GM12878 (cell line): ENCODE measurements around the gene ZNF595. TPM values are rescaled to one million over a fixed set of nuclear protein-coding genes. Genes with fewer than 3 reads are reported as not detected.

Source experiments
- ATF2 ChIP-seq: IDR thresholded peaks from 2 replicates; pipeline ENCODE4 v1.6.1; 2012; ENCODE audit warnings: low read length, inconsistent platforms
- CBFB ChIP-seq: IDR thresholded peaks from 2 replicates; pipeline ENCODE4 v1.6.1; 2016; ENCODE audit warnings: antibody characterized with exemption, low read depth
- DPF2 ChIP-seq: fragments of 450-650 bp; IDR thresholded peaks from 2 replicates; pipeline ENCODE4 v1.6.1; 2017; ENCODE audit warnings: mild to moderate bottlenecking
- ESRRA ChIP-seq: IDR thresholded peaks from 2 replicates; pipeline ENCODE4 v1.6.1; 2012; ENCODE audit warnings: mild to moderate bottlenecking, low read length, improper control_type of control experiment
- EZH2 ChIP-seq: IDR thresholded peaks from 2 replicates; pipeline ENCODE4 v1.6.1; 2012; ENCODE audit warnings: low read depth, mild to moderate bottlenecking, control low read depth, inconsistent platforms, low read length, borderline replicate concordance; ENCODE audit not compliant: control insufficient read depth
- GATAD2B ChIP-seq: fragments of 450-650 bp; conservative IDR thresholded peaks from 2 replicates; pipeline ENCODE4 v1.6.1; 2017; ENCODE audit warnings: low read depth, mild to moderate bottlenecking, moderate library complexity
- HSF1 ChIP-seq: fragments of 150-350 bp; IDR thresholded peaks from 2 replicates; pipeline ENCODE4 v1.6.1; 2014; ENCODE audit warnings: mild to moderate bottlenecking, low read depth, low read length
- KDM1A ChIP-seq: fragments of 200-600 bp; sonication (generic); IDR thresholded peaks from 2 replicates; pipeline ENCODE4 v1.6.1; 2016; ENCODE audit warnings: borderline replicate concordance
- NFYB ChIP-seq: IDR thresholded peaks from 2 replicates; pipeline ENCODE4 v1.6.1; 2011; ENCODE audit warnings: low read depth, mild to moderate bottlenecking, low read length, improper control_type of control experiment, moderate library complexity; ENCODE audit not compliant: insufficient read depth
- NR2C2 ChIP-seq: IDR thresholded peaks from 2 replicates; pipeline ENCODE4 v1.6.1; 2011; ENCODE audit warnings: borderline replicate concordance, low read depth; ENCODE audit not compliant: control insufficient read depth, insufficient read length
- NR2F1 ChIP-seq: fragments of 450-650 bp; conservative IDR thresholded peaks from 2 replicates; pipeline ENCODE4 v1.6.1; 2017; ENCODE audit warnings: mild to moderate bottlenecking
- PAX8 ChIP-seq: fragments of 450-650 bp; IDR thresholded peaks from 2 replicates; pipeline ENCODE4 v1.6.1; 2017; ENCODE audit warnings: mild to moderate bottlenecking, moderate library complexity
- PML ChIP-seq: IDR thresholded peaks from 2 replicates; pipeline ENCODE4 v1.6.1; 2012; ENCODE audit warnings: low read length, inconsistent platforms
- POLR2AphosphoS2 ChIP-seq: IDR thresholded peaks from 2 replicates; pipeline ENCODE4 v1.6.1; 2011; ENCODE audit warnings: low read depth, mild to moderate bottlenecking, low read length, improper control_type of control experiment, moderate library complexity
- RAD21 ChIP-seq: IDR thresholded peaks from 2 replicates; pipeline ENCODE4 v1.6.1; 2011; ENCODE audit warnings: mild to moderate bottlenecking, low read depth, low read length, moderate library complexity; ENCODE audit not compliant: insufficient read depth
- SREBF2 ChIP-seq: IDR thresholded peaks from 2 replicates; pipeline ENCODE4 v1.6.1; 2012; ENCODE audit warnings: mild to moderate bottlenecking, low read length
- STAT1 ChIP-seq: fragments of 450-650 bp; conservative IDR thresholded peaks from 2 replicates; pipeline ENCODE4 v1.6.1; 2014; ENCODE audit warnings: antibody characterized with exemption, mild to moderate bottlenecking
- SUPT20H ChIP-seq: IDR thresholded peaks from 2 replicates; pipeline ENCODE4 v1.6.1; 2011; ENCODE audit warnings: low read depth, mild to moderate bottlenecking, low read length, moderate library complexity, borderline replicate concordance; ENCODE audit not compliant: control insufficient read depth
- TARDBP ChIP-seq: IDR thresholded peaks from 2 replicates; pipeline ENCODE4 v1.6.1; 2016; ENCODE audit warnings: borderline replicate concordance
- TBL1XR1 ChIP-seq: IDR thresholded peaks from 2 replicates; pipeline ENCODE4 v1.6.1; 2012; ENCODE audit warnings: low read depth, low read length, improper control_type of control experiment
- USF1 ChIP-seq: IDR thresholded peaks from 2 replicates; pipeline ENCODE4 v1.6.1; 2011; ENCODE audit warnings: borderline replicate concordance, low read depth, mild to moderate bottlenecking, moderate library complexity, mixed read lengths, low read length; ENCODE audit not compliant: insufficient read depth; ENCODE audit errors: extremely low read length
- ZBTB40 ChIP-seq: fragments of 450-650 bp; IDR thresholded peaks from 2 replicates; pipeline ENCODE4 v1.6.1; 2016; ENCODE audit warnings: mild to moderate bottlenecking, moderate library complexity, borderline replicate concordance
- polyA plus RNA-seq, 11 experiments: library from polyadenylated mRNA; depleted of rRNA in 4 of 11; unstranded in 6 of 11; stranded (reverse) in 5 of 11; fragments of >200 nt; fragmentation: Nextera tagmentation in 4 of 11; fragmentation: Illumina TruSeq in 1 of 11; extraction: Ambion mirVana in 4 of 11; extraction: Trizol in 1 of 11; gene quantifications; 1 replicate in 1 of 11; 2 replicates in 10 of 11; pipeline versions ENCODE4 v1.2.1 to v1.2.3, GENCODE V29; 2011 to 2016; ENCODE audit warnings: inconsistent platforms in 2 of 11, missing spikeins in 2 of 11, low read depth in 1 of 11
- total RNA-seq, 4 experiments: library from RNA; depleted of rRNA in 3 of 4; stranded (reverse); fragments of >200 nt in 3 of 4; fragmentation: Illumina TruSeq in 1 of 4; extraction: Trizol in 1 of 4; gene quantifications; 2 replicates each; pipeline versions ENCODE4 v1.2.1 to v1.2.3, GENCODE V29; 2013 to 2021

Gene ZNF595
- total and polyA plus RNA-seq, 10 of the 15 experiments (the other 5 are each of a cell fraction or from before 2014, with no cell fraction given), result 0.14 to 0.21 (median 0.18) TPM; not detected in 7

- TF ChIP-seq ZBTB40 (no peak; the same call in 1 of the 2 replicates), HSF1 (no peak), TBL1XR1 (no peak), CBFB (peak; percentile 73; the same call in 1 of the 2 replicates), STAT1 (0 out of 2 replicates have a peak, but pooled peaks have one; percentile 19), USF1 (no peak), GATAD2B (peak; percentile 52; the same call in 1 of the 2 replicates), EZH2 (no peak), NFYB (peak; percentile 91), ATF2 (no peak), POLR2AphosphoS2 (peak; percentile 66; the same call in 1 of the 2 replicates), SUPT20H (no peak), DPF2 (peak; percentile 99), RAD21 (no peak), ESRRA (no peak), TARDBP (no peak), SREBF2 (no peak), NR2F1 (no peak), PML (0 out of 2 replicates have a peak, but pooled peaks have one; percentile 67), PAX8 (no peak), KDM1A (no peak), NR2C2 (no peak)
Measured at GRCh38 chr4:124275-125081, 71.4 kb downstream of the ZNF595 start, which contains the start of gene ZNF718 (continued).
